HG03439 (cell line): Measurements from ENCODE around the gene VAV1.
A peak's percentile ranks its signal among the peaks of the same experiment; 100 is the strongest.
"Not testable (repeated sequence)": the region's sequence is repeated elsewhere in the genome, so short reads cannot be mapped to it uniquely, and the experiment has no call there.

Experiments used
- ATAC-seq: cut with Tn5 transposase; IDR thresholded peaks from one replicate; pipeline ENCODE4 v1.9.1; 2021; ENCODE audit warnings: mild to moderate bottlenecking, moderate library complexity; ENCODE audit not compliant: unreplicated experiment

VAV1 gene

DNA sequence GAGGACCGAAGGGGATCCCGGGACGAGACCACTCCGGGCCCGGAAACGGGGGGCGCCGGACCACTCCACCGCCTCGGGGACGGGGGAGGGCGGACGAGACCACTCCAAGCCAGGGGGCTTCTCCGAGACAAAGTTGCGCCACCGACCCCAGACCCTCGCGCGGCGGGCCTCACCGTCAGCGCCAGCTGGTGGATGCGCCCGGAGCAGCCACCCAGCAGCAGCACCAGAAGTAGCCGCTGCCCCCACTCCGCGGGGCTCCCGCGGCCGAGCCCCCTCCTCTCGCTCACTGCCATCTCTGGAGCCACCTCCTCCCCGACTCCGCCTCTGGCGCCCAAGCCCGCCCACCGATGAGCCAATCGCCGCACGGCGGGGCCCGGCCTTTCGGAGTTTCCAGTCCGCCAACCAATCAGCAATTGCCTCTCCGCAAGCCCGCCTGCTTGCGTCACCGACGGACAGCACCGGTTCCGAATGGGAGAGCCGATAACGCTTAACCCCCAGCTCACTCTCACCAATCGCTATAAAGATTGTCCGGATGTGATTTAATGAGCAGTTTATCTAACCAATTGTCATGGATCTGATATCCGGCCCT is 35.1 kb upstream of the VAV1 start, which contains the start of gene GPR108:
Gene GPR108, minus strand, starts transcription at position 297 of the 589 bp plus-strand sequence. Its CDS starts 4 bp downstream, at position 293.
- peak; percentile 55 for ATAC-seq

GRCh38 chr19:6737873-6738786 is 34.4 kb upstream of the VAV1 start:
- peak; percentile 10 for ATAC-seq

- no peak for ATAC-seq
Observed at GRCh38 chr19:6738787-6739389, 33.6 kb upstream of the VAV1 start.

DNA sequence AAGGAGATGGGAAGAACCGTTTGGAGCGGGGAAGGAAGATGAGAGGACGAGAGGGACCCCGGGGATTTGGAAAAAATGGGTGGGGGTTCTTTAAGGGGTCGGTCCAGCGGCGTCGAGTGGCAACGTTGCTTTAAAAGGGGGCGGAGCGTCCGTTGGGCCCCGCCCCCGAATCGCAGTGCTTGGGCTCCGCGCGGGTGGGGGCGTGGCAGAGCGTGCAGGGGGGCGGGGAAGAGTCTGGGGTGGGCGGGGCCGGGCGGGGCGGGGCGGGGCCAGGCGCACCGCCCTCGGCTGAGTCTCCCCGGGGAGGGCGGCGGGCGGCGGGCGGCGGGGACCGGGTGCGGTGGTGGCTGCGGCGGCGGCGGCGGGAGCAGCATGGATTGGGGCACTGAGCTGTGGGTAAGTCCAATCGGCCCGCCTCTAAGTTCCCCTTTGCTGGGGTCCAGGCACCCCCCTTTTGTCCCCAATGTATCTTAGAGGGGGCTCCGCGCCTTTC is 33.1 kb upstream of the VAV1 start, which contains the start of gene TRIP10:
Gene TRIP10, plus strand, starts transcription at position 291 of the 493 bp plus-strand sequence. Its CDS starts 82 bp downstream, at position 373.
- ATAC-seq, result no peak

- ATAC-seq, result no peak
Observed at GRCh38 chr19:6739883-6740588, 32.5 kb upstream of the VAV1 start.

DNA sequence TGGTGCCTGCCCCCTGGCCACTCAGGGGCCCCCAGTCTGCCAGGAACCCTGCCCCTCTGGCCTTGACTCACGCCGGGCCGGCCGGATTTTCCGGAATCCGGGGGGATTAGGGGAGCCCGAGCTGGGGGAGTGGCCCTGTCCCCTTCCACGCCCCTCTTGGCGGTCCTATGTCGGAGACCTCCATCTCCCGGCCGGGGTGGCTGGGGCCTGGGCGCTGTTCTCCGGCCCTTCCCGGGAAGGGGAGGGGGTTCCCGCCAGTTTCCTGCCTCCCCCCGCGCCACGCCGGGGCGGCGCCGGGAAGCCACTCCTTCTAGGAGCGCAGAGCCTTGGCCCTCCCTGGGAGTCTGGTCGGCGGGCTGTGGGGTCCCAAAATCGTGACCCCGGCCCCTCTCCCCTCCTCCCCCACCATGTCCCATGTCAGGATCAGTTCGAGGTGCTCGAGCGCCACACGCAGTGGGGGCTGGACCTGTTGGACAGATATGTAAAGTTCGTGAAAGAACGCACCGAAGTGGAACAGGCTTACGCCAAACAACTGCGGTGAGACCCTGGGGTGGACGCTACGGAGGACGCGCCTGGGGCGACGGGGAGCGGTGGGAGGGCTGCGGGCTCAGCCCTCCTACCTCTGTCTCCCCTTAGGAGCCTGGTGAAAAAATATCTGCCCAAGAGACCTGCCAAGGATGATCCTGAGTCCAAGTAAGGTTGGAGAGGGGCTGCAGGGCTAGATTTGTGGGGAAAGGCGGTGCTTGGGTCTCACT is 31.7 kb upstream of the VAV1 start:
- no peak for ATAC-seq

DNA sequence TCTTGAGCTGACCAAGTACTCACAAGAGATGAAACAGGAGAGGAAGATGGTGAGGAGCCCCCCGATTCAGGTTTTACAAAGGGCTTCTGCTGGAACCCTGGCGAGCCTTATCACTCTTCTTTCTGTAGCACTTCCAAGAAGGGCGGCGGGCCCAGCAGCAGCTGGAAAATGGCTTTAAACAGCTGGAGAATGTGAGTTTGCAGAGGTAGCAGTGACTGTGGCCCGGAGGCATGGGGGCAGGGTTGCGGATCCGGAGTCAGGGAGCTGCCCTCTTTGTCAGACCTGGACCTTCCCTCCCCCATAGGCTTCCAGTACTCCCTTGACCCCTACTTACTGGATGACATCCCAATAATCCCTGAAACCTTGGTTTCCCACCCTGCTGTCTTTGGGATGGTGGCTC is 29.4 kb upstream of the VAV1 start:
- no peak for ATAC-seq

DNA sequence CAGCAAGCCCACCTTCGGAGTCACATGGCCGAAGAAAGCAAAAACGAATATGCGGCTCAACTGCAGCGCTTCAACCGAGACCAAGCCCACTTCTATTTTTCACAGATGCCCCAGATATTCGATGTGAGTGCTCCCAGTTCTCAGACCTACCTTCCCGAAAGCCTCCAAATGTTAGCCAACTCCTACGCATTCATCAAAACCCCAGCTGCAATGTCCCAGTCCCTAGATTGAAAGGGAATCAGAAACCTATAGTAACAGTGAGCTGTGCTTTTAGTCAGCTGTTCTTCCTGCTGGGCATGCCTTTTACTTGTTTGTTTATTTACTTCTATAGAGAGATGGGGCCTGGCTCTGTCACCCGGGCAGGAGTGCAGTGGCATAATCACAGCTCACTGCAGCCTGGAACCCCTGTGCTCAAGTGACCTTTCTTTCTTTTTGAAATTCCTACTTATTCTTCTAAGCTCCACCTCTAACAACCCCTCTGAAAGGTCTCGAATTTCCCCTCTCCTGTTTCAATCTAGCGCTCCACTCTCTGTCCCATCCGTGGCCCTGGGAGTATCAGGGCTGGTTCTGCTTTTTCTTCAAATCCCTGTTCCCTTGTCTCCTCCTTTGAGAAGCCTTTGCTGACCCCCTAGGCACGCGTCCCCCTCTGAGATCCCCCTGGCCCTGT is 28.7 kb upstream of the VAV1 start:
- no peak for ATAC-seq

DNA sequence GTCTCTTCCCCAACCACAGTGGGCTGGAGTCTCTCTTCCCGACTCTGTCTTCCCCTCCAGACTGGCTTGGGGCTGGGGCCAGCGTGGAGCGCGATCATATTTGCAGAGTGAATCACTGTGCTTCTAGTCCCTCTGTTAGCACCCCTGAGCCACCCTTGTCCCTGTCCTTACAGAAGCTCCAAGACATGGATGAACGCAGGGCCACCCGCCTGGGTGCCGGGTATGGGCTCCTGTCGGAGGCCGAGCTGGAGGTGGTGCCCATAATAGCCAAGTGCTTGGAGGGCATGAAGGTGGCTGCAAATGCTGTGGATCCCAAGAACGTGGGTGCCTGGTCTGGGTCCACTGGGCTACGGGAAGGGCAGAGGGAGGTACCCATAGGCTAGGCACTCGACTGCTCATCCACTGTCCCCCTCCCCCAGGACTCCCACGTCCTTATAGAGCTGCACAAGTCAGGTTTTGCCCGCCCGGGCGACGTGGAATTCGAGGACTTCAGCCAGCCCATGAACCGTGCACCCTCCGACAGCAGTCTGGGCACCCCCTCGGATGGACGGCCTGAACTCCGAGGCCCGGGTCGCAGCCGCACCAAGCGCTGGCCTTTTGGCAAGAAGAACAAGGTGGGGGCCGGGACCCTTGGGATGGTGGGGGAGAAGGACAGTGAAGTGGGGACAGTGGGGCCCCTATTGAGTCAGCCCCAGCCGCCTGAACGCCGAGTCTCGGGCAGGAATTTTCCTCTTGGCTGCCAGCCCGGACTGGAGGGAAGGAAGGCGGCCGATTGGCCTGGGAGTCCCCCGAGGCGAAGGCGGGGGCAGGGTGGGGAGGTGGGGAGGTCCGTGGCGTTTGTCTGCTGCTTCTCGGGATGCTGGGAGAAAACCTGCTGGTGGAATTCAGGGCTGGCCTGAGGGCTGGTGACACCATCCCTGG is 27.9 kb upstream of the VAV1 start:
- ATAC-seq, result no peak

DNA sequence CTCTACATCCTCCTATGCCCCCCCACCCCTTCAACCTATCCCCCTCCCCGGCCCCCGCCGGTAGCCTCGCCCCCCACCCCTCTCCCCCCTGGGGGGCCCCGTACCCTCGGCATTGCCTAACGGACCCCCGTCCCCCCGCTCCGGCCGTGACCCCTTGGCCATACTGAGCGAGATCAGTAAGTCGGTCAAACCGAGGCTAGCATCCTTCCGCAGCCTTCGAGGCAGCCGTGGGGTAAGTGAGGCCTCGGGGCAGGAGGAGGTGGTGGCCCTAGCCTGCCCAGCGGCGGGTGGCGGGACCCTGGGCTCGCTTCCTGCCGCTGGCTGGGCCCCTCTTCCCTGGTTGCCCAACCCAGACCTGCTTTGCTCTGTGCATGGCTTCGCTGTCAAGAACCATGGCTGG is 26.5 kb upstream of the VAV1 start:
- no peak for ATAC-seq

- not testable (repeated sequence) for ATAC-seq
Observed at GRCh38 chr19:6748543-6748942, 24.0 kb upstream of the VAV1 start.

- ATAC-seq, result no peak
Observed at GRCh38 chr19:6750062-6750461, 22.4 kb upstream of the VAV1 start.

GRCh38 chr19:6751189-6751588 is 21.3 kb upstream of the VAV1 start:
- ATAC-seq, result no peak

DNA sequence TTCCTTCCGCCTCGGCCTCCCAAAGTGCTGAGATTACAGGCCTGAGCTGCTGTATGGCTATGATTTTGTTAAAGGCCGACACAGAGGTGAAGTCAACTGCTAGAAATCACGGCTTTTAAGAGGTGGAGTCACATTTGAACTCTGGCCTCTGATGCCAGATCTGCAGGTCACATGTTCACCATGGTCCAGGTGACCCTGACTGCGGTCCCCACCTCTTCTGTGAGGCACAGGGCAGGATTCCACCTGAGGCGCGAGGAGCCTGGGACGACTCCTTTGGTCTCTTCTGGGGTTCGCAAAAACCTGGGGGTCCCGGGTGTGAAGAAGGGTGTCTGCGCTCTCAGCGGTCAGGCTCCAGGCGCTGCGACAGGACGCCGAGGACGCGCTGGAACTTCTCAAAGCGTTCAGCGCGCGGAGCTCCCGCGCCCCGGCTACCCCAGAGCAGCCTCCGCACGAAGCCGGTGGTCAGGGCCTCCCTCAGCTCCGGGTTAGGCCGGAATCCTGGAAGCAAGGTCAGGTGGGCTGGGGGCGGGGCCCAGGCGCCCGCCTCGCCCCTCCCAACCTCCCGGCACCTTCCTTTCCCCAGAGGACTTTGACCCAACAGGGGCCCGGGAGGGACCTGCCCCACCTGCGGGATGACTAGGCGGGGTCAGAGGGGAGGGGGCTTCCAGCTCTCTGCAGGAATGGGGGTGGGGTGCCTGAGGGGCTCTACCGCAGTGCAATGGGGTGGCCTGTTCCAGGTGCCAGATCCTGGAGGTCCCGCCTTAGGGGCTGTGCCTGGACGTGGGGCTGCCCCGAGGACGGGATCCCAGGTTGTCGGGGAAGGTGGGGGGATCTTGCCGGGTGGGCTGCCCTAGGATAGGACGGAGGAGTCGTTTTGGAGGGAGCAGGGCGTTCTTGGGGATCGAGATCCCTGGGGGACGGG is 20.0 kb upstream of the VAV1 start:
- ATAC-seq, result no peak

- ATAC-seq, result peak; percentile 78
Observed at GRCh38 chr19:6753178-6754031, 19.1 kb upstream of the VAV1 start.

- no peak for ATAC-seq
Observed at GRCh38 chr19:6754136-6754535, 18.4 kb upstream of the VAV1 start.
